ENCODE results near the gene ATF5.

The ATF5 gene

GRCh38 chr19:49929121-49929610, at the start of gene ATF5, which contains the start of gene NUP62:
ATF5 (plus strand) TSS chr19:49929205; CDS start chr19:49930851, 1,646 bp downstream.
NUP62 (minus strand) TSS chr19:49929504; CDS start chr19:49909807, 19,697 bp downstream.
- peak; percentile 91 for DNase-seq (ENCODE audit: low read depth)

- DNase-seq (ENCODE audit: low read depth), result no peak
These were observed 49.6 kb upstream of the ATF5 start for GRCh38 chr19:49879243-49879963.

- no peak for DNase-seq (ENCODE audit: low read depth)
These were observed 48.7 kb upstream of the ATF5 start for GRCh38 chr19:49880162-49880869.

DNA sequence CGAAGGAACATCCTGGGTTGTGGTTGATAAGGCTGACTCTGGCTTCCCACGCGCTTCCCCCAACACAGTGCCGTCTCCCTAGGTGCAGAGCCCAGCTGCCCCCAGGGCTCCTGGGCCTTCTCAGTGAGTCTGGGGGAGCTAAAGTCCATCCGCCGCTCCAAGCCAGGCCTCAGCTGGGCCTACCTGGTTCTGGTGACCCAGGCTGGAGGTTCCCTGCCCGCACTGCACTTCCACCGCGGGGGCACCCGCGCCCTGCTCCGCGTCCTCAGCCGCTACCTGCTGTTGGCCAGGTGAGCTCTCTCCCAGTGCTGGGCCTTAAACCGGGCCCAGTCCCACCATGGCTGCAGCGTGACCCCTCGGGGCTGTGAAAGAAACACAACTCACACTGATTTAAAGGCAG, 47.8 kb upstream of the ATF5 start:
- no peak for DNase-seq (ENCODE audit: low read depth)

GRCh38 chr19:49881672-49882394, 47.2 kb upstream of the ATF5 start:
- DNase-seq (ENCODE audit: low read depth), result no peak

- DNase-seq (ENCODE audit: low read depth), result no peak
These were observed 46.4 kb upstream of the ATF5 start for GRCh38 chr19:49882643-49883042.

GRCh38 chr19:49883094-49883493, 45.9 kb upstream of the ATF5 start:
- no peak for DNase-seq (ENCODE audit: low read depth)

GRCh38 chr19:49884109-49884508, 44.9 kb upstream of the ATF5 start:
- no peak for DNase-seq (ENCODE audit: low read depth)

- DNase-seq (ENCODE audit: low read depth), result no peak
These were observed 44.2 kb upstream of the ATF5 start for GRCh38 chr19:49884760-49885159.

GRCh38 chr19:49887037-49887664, 41.9 kb upstream of the ATF5 start:
- DNase-seq (ENCODE audit: low read depth), result no peak

DNA sequence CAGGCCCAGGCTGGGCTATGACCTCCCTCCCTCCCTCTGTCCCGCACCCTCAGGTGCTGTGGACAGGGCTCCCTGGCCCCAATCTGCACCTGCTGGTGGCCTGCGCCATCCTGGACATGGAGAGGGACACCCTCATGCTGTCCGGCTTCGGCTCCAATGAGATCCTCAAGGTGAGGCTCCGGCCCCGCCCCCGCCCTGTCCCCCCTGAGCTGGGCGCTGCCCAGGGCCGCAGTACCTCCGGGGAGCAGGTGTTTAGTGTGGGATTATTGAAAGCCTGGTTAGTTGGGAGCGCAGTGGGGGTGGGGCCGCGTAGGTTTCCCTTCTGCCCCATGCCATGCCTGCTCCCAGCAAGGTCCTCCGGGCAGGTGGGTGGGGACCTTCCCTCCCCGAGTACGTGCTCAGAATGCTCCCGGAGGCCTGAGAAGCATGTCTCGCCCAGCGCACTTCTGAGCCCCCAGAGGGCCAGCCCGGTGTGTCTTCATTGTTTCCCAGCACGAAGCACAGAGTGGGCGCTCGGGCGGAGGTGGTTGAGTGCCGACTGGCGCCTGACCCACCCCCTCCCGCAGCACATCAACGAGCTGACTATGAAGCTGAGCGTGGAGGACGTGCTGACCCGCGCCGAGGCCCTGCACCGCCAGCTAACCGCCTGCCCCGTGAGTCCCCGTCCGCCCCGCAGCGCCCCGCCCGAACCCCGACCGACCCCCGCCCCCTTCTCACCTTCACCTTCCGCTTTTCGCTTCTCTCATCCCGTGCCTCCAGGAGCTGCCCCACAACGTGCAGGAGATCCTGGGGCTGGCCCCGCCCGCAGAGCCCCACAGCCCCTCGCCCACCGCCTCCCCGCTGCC, 41.1 kb upstream of the ATF5 start:
- DNase-seq (ENCODE audit: low read depth), result no peak

GRCh38 chr19:49888510-49888824, 40.5 kb upstream of the ATF5 start:
- DNase-seq (ENCODE audit: low read depth), result no peak

DNA sequence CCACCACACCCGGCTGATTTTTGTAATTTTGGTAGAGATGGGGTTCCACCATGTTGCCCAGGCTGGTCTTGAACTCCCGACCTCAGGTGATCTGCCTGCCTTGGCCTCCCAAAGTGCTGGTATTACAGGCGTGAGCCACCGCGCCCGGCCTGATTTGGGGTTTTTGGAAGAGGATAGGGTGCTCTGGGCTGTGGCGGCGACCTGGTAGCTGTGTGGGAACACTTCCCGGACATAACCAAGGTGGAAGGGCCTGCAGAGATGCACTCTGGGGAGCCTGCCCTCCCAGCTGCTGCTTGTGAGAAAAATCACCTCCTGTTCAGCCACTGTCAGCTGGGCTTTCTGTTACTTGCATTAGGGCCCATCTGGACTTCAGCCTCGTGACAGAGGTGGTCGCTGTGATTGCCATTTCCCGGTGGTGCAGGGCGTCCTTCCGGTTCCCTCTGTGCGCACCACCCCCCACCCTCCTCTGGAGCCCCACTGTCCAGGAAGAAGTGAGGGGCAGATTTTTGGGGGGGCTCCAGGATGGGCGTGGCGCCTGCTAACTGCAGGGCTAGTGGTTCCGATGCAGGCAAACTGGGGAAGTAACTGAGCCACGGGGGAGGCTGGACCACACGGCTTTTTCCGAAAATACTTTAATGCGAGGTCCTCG, 39.8 kb upstream of the ATF5 start:
- DNase-seq (ENCODE audit: low read depth), result no peak

GRCh38 chr19:49889687-49890348, 39.2 kb upstream of the ATF5 start:
- peak; percentile 78 for DNase-seq (ENCODE audit: low read depth)

DNA sequence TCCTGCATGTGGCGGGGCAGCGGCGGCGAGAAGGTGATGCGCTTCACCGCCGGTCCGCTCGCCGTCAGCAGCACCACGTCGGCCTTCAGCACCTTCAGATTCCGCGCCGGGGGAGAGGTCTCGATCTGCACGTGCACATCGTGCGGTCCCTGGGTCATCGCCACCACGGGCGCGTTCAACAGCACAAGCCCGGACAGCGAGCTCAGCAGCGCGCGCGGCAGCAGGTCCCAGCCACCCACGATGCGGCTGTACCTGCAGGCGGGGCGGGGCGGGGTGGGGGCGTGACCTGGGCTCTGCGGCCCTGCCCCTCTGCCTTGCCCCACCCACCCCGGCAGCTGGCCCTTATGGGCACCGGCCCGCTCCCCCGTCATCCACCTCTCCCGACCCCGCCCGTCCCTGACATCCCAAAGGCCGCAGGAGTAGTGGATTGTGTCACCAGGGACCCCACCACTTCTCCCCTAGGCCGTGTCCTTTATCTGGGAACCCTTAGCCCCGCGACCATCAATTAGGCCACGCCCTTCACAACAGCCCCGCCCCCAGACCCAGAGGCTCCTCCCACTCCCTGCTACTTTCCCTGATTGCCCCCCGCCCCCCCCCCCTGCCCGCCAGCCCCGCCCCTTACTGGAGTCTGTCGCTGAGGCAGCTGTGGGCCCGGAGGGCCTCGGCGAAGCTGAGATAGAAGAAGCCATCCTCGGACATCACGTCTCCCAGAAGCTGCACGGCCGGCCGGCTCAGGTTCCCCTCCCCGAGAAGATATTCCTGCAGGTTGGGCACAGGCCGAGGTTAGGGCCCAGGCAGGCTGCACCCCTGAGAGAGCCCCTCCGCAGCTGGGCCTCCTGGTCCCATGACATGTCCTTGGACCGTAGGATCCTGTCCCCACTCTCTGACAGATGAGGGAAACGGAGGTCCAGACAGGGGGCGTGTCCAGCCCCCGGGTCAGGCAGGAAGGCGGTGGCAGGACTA, 38.4 kb upstream of the ATF5 start:
- DNase-seq (ENCODE audit: low read depth), result peak; percentile 64

DNA sequence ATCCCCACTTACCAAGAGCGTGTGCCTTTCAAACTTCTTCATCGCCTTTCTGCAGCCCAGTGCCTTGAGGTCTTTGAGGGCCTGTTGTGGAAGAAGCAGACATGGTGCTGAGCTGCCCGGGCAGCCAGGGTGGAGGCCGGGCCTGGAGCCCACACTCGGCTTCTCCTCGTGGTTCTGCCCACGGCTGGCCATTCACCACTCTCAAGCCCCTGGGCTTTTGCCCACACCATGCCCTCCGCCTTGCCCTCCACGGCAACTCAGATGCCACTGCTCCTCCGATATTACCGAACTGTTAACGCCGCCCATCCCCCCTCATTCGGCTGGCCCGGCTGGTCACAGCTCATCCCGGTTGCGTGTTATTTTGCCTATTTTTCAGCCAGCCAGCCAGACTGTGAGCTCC, 37.6 kb upstream of the ATF5 start:
- DNase-seq (ENCODE audit: low read depth), result no peak

- no peak for DNase-seq (ENCODE audit: low read depth)
These were observed 36.3 kb upstream of the ATF5 start for GRCh38 chr19:49892716-49893115.

DNA sequence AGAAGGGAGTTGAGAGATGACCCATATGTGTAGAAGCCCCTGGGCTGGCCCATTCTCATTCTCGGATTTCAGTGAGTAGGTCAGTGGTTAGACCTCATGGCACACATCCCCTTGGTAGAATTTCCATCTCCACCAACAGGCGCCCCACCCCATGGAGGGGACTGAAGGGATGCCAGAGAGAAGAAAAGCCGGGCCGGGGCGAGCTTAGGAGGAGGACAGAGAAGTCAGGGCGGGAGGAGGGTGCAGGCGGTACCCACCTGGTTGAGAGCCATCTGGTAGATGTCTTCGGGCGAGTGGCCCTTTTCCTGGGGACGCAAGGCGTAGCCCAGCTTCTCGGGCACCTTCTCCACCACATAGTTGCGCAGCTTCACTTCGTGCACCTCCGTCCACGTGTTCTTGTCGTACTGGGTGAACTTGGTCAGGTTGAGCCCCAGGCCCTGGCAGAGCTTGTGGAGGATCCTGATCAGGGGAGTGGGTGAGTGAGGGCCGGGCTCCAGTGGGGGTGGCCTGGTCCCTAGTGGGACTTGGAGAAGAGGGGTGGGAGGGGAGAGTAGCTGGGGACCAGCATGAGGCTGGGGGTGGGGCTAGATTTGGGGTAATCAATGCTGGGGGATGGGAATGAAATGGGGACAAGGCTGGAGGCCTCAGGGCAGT, 34.9 kb upstream of the ATF5 start:
- DNase-seq (ENCODE audit: low read depth), result no peak

Data from activated T-cell treated with anti-CD3 and anti-CD28 coated beads for 48 hours (primary cell).